ENCODE results near the gene RPUSD1.
"Not testable (repeated sequence)": the region's sequence is repeated elsewhere in the genome, so short reads cannot be mapped to it uniquely, and the experiment has no call there.

The RPUSD1 gene

GRCh38 chr16:747978-748746 lies 40.0 kb downstream of the RPUSD1 start:
- no peak for DNase-seq (ENCODE audit: low spot score)

- DNase-seq (ENCODE audit: low spot score): no peak
Measured at GRCh38 chr16:746637-747036, 41.5 kb downstream of the RPUSD1 start.

- no peak for DNase-seq (ENCODE audit: low spot score)
Measured at GRCh38 chr16:745739-746138, 42.4 kb downstream of the RPUSD1 start.

GRCh38 chr16:743794-744500 lies 44.2 kb downstream of the RPUSD1 start:
- DNase-seq (ENCODE audit: low spot score): no peak

- DNase-seq (ENCODE audit: low spot score): not testable (repeated sequence)
Measured at GRCh38 chr16:742894-743293, 45.3 kb downstream of the RPUSD1 start.

- DNase-seq (ENCODE audit: low spot score): no peak
Measured at GRCh38 chr16:741986-742629, 46.1 kb downstream of the RPUSD1 start.

GRCh38 chr16:740764-741505 lies 47.2 kb downstream of the RPUSD1 start, which contains the start of gene CIAO3:
Gene CIAO3, minus strand, starts transcription at chr16:740997. Its CDS starts 12 bp downstream, at chr16:740985.
- DNase-seq (ENCODE audit: low spot score): peak; percentile 92

- DNase-seq (ENCODE audit: low spot score): no peak
Measured at GRCh38 chr16:740459-740763, 47.8 kb downstream of the RPUSD1 start.

- no peak for DNase-seq (ENCODE audit: low spot score)
Measured at GRCh38 chr16:739560-740458, 48.4 kb downstream of the RPUSD1 start.

- DNase-seq (ENCODE audit: low spot score): no peak
Measured at GRCh38 chr16:736936-737481, 51.2 kb downstream of the RPUSD1 start.

GRCh38 chr16:735982-736453 lies 52.2 kb downstream of the RPUSD1 start:
- no peak for DNase-seq (ENCODE audit: low spot score)

- no peak for DNase-seq (ENCODE audit: low spot score)
Measured at GRCh38 chr16:734981-735881, 53.0 kb downstream of the RPUSD1 start.
